ENCODE results near the gene UTS2B.

Gene UTS2B

GRCh38 chr3:191362037-191362436, 31.7 kb upstream of the UTS2B start:
- TF ChIP-seq CTCF (IDR thresholded peaks at IDR 0.05; ENCODE audit: low read length, missing control alignments): no peak
- H3K4me3 ChIP-seq (replicated peaks; ENCODE audit: low read depth, low read length): no peak overlapping the region
- no peak for DNase-seq (ENCODE audit: low read depth)

- no peak for TF ChIP-seq CTCF (IDR thresholded peaks at IDR 0.05; ENCODE audit: low read length, missing control alignments)
- no peak for DNase-seq (ENCODE audit: low read depth)
- H3K4me3 ChIP-seq (replicated peaks; ENCODE audit: low read depth, low read length): no peak overlapping the region
These were observed 31.1 kb upstream of the UTS2B start for GRCh38 chr3:191361456-191361855.

- H3K4me3 ChIP-seq (replicated peaks; ENCODE audit: low read depth, low read length): no peak overlapping the region
- no peak for TF ChIP-seq CTCF (IDR thresholded peaks at IDR 0.05; ENCODE audit: low read length, missing control alignments)
- no peak for DNase-seq (ENCODE audit: low read depth)
These were observed 30.3 kb upstream of the UTS2B start for GRCh38 chr3:191360620-191361019.

GRCh38 chr3:191358929-191359328, 28.6 kb upstream of the UTS2B start:
- no peak overlapping the region for H3K4me3 ChIP-seq (replicated peaks; ENCODE audit: low read depth, low read length)
- no peak for DNase-seq (ENCODE audit: low read depth)
- TF ChIP-seq CTCF (IDR thresholded peaks at IDR 0.05; ENCODE audit: low read length, missing control alignments): no peak

GRCh38 chr3:191357909-191358308, 27.6 kb upstream of the UTS2B start:
- DNase-seq (ENCODE audit: low read depth): no peak
- no peak for TF ChIP-seq CTCF (IDR thresholded peaks at IDR 0.05; ENCODE audit: low read length, missing control alignments)
- no peak overlapping the region for H3K4me3 ChIP-seq (replicated peaks; ENCODE audit: low read depth, low read length)

DNA sequence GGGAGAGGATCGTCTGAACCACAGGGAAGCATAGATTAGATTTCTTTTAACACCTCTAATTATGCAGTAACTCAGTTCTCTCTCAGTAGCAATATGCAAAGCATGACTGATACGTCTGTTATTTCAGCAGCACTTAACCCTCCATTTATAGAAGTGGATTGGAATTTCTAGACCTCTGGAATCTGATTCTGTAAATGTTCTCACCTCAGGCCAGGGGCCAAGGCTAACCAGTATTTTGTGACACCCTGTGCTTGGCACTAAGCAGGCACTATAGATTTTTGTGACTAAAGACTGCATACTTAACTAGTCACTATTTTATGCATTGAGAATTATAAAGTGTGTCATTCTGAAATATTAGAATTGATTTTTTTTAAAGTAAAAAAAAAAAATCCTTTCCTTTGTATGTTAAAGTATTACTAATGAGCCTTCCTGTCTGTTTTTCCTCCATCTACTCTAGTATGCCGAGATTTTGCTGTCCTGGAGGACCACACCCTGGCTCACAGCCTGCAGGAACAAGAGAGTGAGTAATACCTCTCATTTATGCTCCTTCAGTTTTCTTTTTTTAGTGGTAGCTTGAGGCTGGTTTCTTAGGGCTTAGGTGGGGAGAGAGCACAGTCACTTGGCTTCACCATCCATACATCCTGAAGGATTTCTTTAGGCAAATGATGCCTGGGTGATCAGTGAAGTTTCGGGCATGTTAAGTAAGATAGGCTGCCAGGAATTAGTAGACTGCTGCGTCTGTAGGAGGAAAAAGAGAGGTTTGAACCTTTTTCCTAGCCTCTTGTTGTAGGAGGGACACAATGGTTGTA, 26.5 kb upstream of the UTS2B start:
- TF ChIP-seq CTCF (IDR thresholded peaks at IDR 0.05; ENCODE audit: low read length, missing control alignments): no peak
- H3K4me3 ChIP-seq (replicated peaks; ENCODE audit: low read depth, low read length): no peak overlapping the region
- DNase-seq (ENCODE audit: low read depth): peak; percentile 68

- TF ChIP-seq CTCF (IDR thresholded peaks at IDR 0.05; ENCODE audit: low read length, missing control alignments): no peak
- DNase-seq (ENCODE audit: low read depth): no peak
- no peak overlapping the region for H3K4me3 ChIP-seq (replicated peaks; ENCODE audit: low read depth, low read length)
These were observed 25.1 kb upstream of the UTS2B start for GRCh38 chr3:191355406-191355805.

Data from fibroblast of pulmonary artery (primary cell).